Neuronal stem cell (in vitro differentiated cells): Measurements from ENCODE around the gene SH3GLB1.

Experiments
- DNase-seq: peaks from one replicate; pipeline ENCODE4 v3.0.0-alpha.2; 2013; ENCODE audit warnings: low spot score
- H2AFZ ChIP-seq: one replicate; pipeline ENCODE4 v1.6.1; 2013; ENCODE audit warnings: mild to moderate bottlenecking, low read length, inconsistent platforms
- H2AK5ac ChIP-seq: 2 replicates; pipeline ENCODE4 v1.6.1; 2013; ENCODE audit warnings: low read depth, mild to moderate bottlenecking, inconsistent platforms, low read length, moderate library complexity, mixed read lengths
- H2BK120ac ChIP-seq: 2 replicates; pipeline ENCODE4 v1.6.1; 2013; ENCODE audit warnings: low read depth, mild to moderate bottlenecking, inconsistent platforms, low read length, moderate library complexity, mixed read lengths
- H2BK12ac ChIP-seq: one replicate; pipeline ENCODE4 v1.6.1; 2013; ENCODE audit warnings: low read length, inconsistent platforms
- H2BK15ac ChIP-seq: 2 replicates; pipeline ENCODE4 v1.6.1; 2013; ENCODE audit warnings: mild to moderate bottlenecking, low read length, inconsistent platforms, mixed read lengths
- H2BK5ac ChIP-seq: one replicate; pipeline ENCODE4 v1.6.1; 2013; ENCODE audit warnings: inconsistent platforms, mild to moderate bottlenecking, low read length, moderate library complexity
- H3K14ac ChIP-seq: one replicate; pipeline ENCODE4 v1.6.1; 2013; ENCODE audit warnings: low read length, inconsistent platforms
- H3K18ac ChIP-seq: 2 replicates; pipeline ENCODE4 v1.6.1; 2013; ENCODE audit warnings: low read length, inconsistent platforms
- H3K23ac ChIP-seq: 2 replicates; pipeline ENCODE4 v1.6.1; 2013; ENCODE audit warnings: low read depth, mild to moderate bottlenecking, mixed read lengths, low read length, inconsistent platforms; ENCODE audit not compliant: poor library complexity
- H3K27ac ChIP-seq: replicated peaks from 3 replicates; pipeline ENCODE4 v1.5.1; 2013; ENCODE audit warnings: low read length, inconsistent platforms
- H3K27me3 ChIP-seq, 3 experiments: 2 replicates each; pipeline ENCODE4 v1.6.1; 2013; ENCODE audit warnings: low read length in 3 of 3, mild to moderate bottlenecking in 2 of 3, inconsistent platforms in 1 of 3, low read depth in 1 of 3, mixed read lengths in 1 of 3, moderate library complexity in 1 of 3; ENCODE audit not compliant: control insufficient read depth in 3 of 3, insufficient read depth in 3 of 3
- H3K36me3 ChIP-seq, 2 donors: replicated peaks in 1 of 2; 2 replicates each; pipeline ENCODE4 v1.6.1; 2013; ENCODE audit warnings: low read length in 2 of 2; ENCODE audit not compliant: control insufficient read depth in 2 of 2, insufficient read depth in 2 of 2
- H3K4ac ChIP-seq: 2 replicates; pipeline ENCODE4 v1.6.1; 2013; ENCODE audit warnings: inconsistent platforms, mild to moderate bottlenecking, low read length, moderate library complexity
- H3K4me1 ChIP-seq, 2 donors: 1 replicate in 1 of 2; 2 replicates in 1 of 2; pipeline ENCODE4 v1.6.1; 2013; ENCODE audit warnings: low read length in 2 of 2, low read depth in 1 of 2; ENCODE audit not compliant: control insufficient read depth in 2 of 2, insufficient read depth in 1 of 2
- H3K4me2 ChIP-seq: one replicate; pipeline ENCODE4 v1.6.1; 2013; ENCODE audit warnings: mild to moderate bottlenecking, low read length, inconsistent platforms; ENCODE audit not compliant: insufficient read depth, poor library complexity, severe bottlenecking
- H3K4me3 ChIP-seq, 2 donors: 2 replicates each; pipeline ENCODE4 v1.5.1; 2013; ENCODE audit warnings: low read length in 2 of 2, mild to moderate bottlenecking in 2 of 2, inconsistent platforms in 1 of 2, moderate library complexity in 1 of 2
- H3K79me1 ChIP-seq: one replicate; pipeline ENCODE4 v1.6.1; 2013; ENCODE audit warnings: low read depth, mild to moderate bottlenecking, inconsistent platforms, low read length, moderate library complexity
- H3K9ac ChIP-seq: one replicate; pipeline ENCODE4 v1.6.1; 2013; ENCODE audit warnings: mild to moderate bottlenecking, low read depth, low read length, inconsistent platforms; ENCODE audit not compliant: poor library complexity
- H3K9me3 ChIP-seq, 2 donors: replicated peaks in 1 of 2; 2 replicates each; pipeline versions ENCODE3 to v1.6.1; 2013; ENCODE audit warnings: low read length in 2 of 2, mild to moderate bottlenecking in 2 of 2, inconsistent platforms in 1 of 2, low read depth in 1 of 2, mixed read lengths in 1 of 2, moderate library complexity in 1 of 2; ENCODE audit not compliant: control insufficient read depth in 2 of 2, insufficient read depth in 1 of 2
- H4K8ac ChIP-seq: one replicate; pipeline ENCODE4 v1.6.1; 2013; ENCODE audit warnings: low read depth, mild to moderate bottlenecking, inconsistent platforms, low read length, moderate library complexity
- H4K91ac ChIP-seq: one replicate; pipeline ENCODE4 v1.6.1; 2013; ENCODE audit warnings: low read length, low read depth, mild to moderate bottlenecking, inconsistent platforms; ENCODE audit not compliant: poor library complexity
- WGBS, 2 donors: extraction: QIAGEN DNeasy Blood & Tissue Kit; methylation state at CpG; one replicate each; pipeline ENCODE4 v1.1.7; 2013; ENCODE audit warnings: missing lambda C conversion rate in 2 of 2, mixed read lengths in 1 of 2; ENCODE audit not compliant: insufficient read length in 2 of 2, insufficient replicate concordance in 1 of 2; ENCODE audit errors: extremely low coverage in 2 of 2; 5-methylcytosine and 5-hydroxymethylcytosine counted together

SH3GLB1 gene

DNA sequence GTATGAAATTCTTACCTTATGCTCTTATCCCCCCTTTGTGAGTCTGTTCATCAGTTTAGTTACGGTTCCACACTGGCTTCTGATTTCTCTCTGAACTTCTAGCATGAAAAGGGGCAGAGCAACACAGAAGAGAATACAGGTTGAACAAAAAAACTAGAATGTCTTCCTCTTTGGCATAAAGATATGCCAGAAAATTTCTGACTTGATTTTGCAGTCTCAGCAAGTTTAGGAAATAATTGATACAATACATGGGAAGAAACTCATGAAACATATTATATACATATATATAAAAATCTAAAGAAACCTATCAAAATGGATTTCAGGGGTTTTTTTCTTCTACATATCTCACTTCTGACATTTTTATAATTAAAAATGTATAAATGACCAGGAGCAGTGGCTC is 27.0 kb downstream of the SH3GLB1 start:
- no peak overlapping the region for H3K27ac ChIP-seq
- no peak for DNase-seq
- H3K4me2 ChIP-seq: no peak overlapping the region
- no peak overlapping the region for H3K9ac ChIP-seq
- peaks cover 5 to 90% of the 10 kb centered on the region in 2 donors for H3K36me3 ChIP-seq
- H3K4me1 ChIP-seq: no peaks in the 10 kb centered on the region
- no peak overlapping the region for H2BK5ac ChIP-seq
- no peak overlapping the region for H4K91ac ChIP-seq
- WGBS, 2 donors: no CpG with 5 or more reads among the region's 1 CpG
- H3K9me3 ChIP-seq: no peaks in the 10 kb centered on the region
- no peak overlapping the region for H4K8ac ChIP-seq
- no peak overlapping the region for H2AK5ac ChIP-seq
- no peak overlapping the region for H3K18ac ChIP-seq
- H2BK12ac ChIP-seq: no peak overlapping the region
- no peaks in the 10 kb centered on the region for H3K79me1 ChIP-seq
- H3K14ac ChIP-seq: no peak overlapping the region
- H3K27me3 ChIP-seq: no peaks in the 10 kb centered on the region
- no peak overlapping the region for H2BK120ac ChIP-seq
- H2AFZ ChIP-seq: no peak overlapping the region
- no peak overlapping the region for H3K4me3 ChIP-seq
- H3K4ac ChIP-seq: no peak overlapping the region
- no peak overlapping the region for H3K23ac ChIP-seq
- H2BK15ac ChIP-seq: no peak overlapping the region

- Histone ChIP-seq H3K9me3 (no peaks in the 10 kb centered on the region), H3K4ac (no peak overlapping the region), H2AFZ (no peak overlapping the region), H4K91ac (no peak overlapping the region), H2AK5ac (no peak overlapping the region), H3K4me2 (no peak overlapping the region), H3K4me3 (no peak overlapping the region), H3K14ac (no peak overlapping the region), H4K8ac (no peak overlapping the region), H3K79me1 (no peaks in the 10 kb centered on the region), H3K27ac (no peak overlapping the region), H2BK120ac (no peak overlapping the region), H3K4me1 (no peaks in the 10 kb centered on the region), H3K23ac (no peak overlapping the region), H3K27me3 (no peaks in the 10 kb centered on the region), H2BK5ac (no peak overlapping the region), H3K18ac (no peak overlapping the region), H2BK15ac (no peak overlapping the region), H2BK12ac (no peak overlapping the region), H3K36me3 (peaks cover 5 to 93% of the 10 kb centered on the region in 2 donors), H3K9ac (no peak overlapping the region)
- WGBS, 2 donors: no CpG with 5 or more reads among the region's 2 CpGs
- no peak for DNase-seq
Measured at GRCh38 chr1:86733340-86733739, 29.0 kb downstream of the SH3GLB1 start.

GRCh38 chr1:86739648-86740509 is 35.5 kb downstream of the SH3GLB1 start:
- no peak overlapping the region for H2BK15ac ChIP-seq
- no peaks in the 10 kb centered on the region for H3K79me1 ChIP-seq
- H3K23ac ChIP-seq: no peak overlapping the region
- no CpG with 5 or more reads among the region's 3 CpGs for WGBS, 2 donors
- no peak overlapping the region for H2BK5ac ChIP-seq
- no peak overlapping the region for H3K9ac ChIP-seq
- no peak overlapping the region for H2AK5ac ChIP-seq
- no peaks in the 10 kb centered on the region for H3K9me3 ChIP-seq
- peaks cover 13 to 94% of the 10 kb centered on the region in 2 donors for H3K36me3 ChIP-seq
- H3K4me3 ChIP-seq: no peak overlapping the region
- no peak overlapping the region for H4K8ac ChIP-seq
- H3K14ac ChIP-seq: no peak overlapping the region
- DNase-seq: no peak
- H4K91ac ChIP-seq: no peak overlapping the region
- no peak overlapping the region for H3K4me2 ChIP-seq
- no peak overlapping the region for H3K27ac ChIP-seq
- H2AFZ ChIP-seq: no peak overlapping the region
- H3K4ac ChIP-seq: no peak overlapping the region
- no peak overlapping the region for H2BK12ac ChIP-seq
- no peaks in the 10 kb centered on the region for H3K27me3 ChIP-seq
- H3K18ac ChIP-seq: no peak overlapping the region
- no peaks in the 10 kb centered on the region for H3K4me1 ChIP-seq
- no peak overlapping the region for H2BK120ac ChIP-seq

DNA sequence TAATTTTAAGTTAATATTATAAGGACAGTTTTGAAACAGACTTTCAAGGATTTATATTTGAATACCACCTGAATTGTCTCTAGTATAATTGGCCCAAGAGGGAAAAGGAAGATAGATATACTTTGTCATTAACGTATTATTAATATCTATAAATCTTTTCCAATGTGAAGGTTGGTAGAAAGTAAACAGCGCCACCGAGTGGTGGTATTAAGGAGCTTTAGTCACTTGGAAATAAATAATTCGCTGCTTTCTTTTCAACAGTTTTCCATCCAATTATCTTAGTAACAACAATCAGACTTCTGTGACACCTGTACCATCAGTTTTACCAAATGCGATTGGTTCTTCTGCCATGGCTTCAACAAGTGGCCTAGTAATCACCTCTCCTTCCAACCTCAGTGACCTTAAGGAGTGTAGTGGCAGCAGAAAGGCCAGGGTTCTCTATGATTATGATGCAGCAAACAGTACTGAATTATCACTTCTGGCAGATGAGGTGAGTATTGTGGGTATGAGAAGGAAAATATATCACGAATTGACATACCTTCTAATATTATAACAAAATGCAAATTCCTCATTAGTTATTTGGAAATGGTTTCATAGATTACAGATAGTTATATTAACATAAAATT is 37.7 kb downstream of the SH3GLB1 start:
- Histone ChIP-seq H4K91ac (no peak overlapping the region), H3K4me1 (no peaks in the 10 kb centered on the region), H3K79me1 (no peaks in the 10 kb centered on the region), H3K9me3 (no peaks in the 10 kb centered on the region), H3K36me3 (peaks cover 11 to 87% of the 10 kb centered on the region in 2 donors), H3K27ac (no peak overlapping the region), H2AK5ac (no peak overlapping the region), H4K8ac (no peak overlapping the region), H2BK5ac (no peak overlapping the region), H3K4me2 (no peak overlapping the region), H3K23ac (no peak overlapping the region), H3K27me3 (no peaks in the 10 kb centered on the region), H2BK15ac (no peak overlapping the region), H2BK120ac (no peak overlapping the region), H3K4me3 (no peak overlapping the region), H3K9ac (no peak overlapping the region), H2AFZ (no peak overlapping the region), H3K18ac (no peak overlapping the region), H3K14ac (no peak overlapping the region), H2BK12ac (no peak overlapping the region), H3K4ac (no peak overlapping the region)
- WGBS, 2 donors: no CpG with 5 or more reads among the region's 6 CpGs
- peak; percentile 11 for DNase-seq
